OCI-LY1 (cell line): ENCODE measurements around the gene CREB3L1.

ENCODE experiments used
- EZH2 ChIP-seq: fragments of 200-600 bp; sonication (generic), shearing (Covaris generic); IDR thresholded peaks from 2 replicates; pipeline ENCODE4 v1.8.0; 2017; ENCODE audit warnings: borderline replicate concordance, mixed run types, mild to moderate bottlenecking, antibody characterized with exemption, low read length, moderate library complexity, mixed read lengths
- TF ChIP-seq, protein P1 (sequence below): fragments of 200-600 bp; sonication (generic), shearing (Covaris generic); IDR thresholded peaks from 2 replicates; pipeline ENCODE4 v1.5.1; 2017; ENCODE audit warnings: mild to moderate bottlenecking, antibody characterized with exemption, low read length, moderate library complexity, mixed read lengths

- TF ChIP-seq, protein P1, sequence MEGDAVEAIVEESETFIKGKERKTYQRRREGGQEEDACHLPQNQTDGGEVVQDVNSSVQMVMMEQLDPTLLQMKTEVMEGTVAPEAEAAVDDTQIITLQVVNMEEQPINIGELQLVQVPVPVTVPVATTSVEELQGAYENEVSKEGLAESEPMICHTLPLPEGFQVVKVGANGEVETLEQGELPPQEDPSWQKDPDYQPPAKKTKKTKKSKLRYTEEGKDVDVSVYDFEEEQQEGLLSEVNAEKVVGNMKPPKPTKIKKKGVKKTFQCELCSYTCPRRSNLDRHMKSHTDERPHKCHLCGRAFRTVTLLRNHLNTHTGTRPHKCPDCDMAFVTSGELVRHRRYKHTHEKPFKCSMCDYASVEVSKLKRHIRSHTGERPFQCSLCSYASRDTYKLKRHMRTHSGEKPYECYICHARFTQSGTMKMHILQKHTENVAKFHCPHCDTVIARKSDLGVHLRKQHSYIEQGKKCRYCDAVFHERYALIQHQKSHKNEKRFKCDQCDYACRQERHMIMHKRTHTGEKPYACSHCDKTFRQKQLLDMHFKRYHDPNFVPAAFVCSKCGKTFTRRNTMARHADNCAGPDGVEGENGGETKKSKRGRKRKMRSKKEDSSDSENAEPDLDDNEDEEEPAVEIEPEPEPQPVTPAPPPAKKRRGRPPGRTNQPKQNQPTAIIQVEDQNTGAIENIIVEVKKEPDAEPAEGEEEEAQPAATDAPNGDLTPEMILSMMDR, result no peak
- TF ChIP-seq EZH2, result no peak
Observed at GRCh38 chr11:46249103-46249937, 28.1 kb upstream of the CREB3L1 start.
